Activated T-helper 9 cell treated with anti-CD3 and anti-CD28 coated beads, Interleukin-2, amount 50 U/mL, for 16 hours (primary cell): ENCODE measurements around the gene TBC1D3G.
"Not testable (repeated sequence)": the region's sequence is repeated elsewhere in the genome, so short reads cannot be mapped to it uniquely, and the experiment has no call there.

Experiments used
- DNase-seq: peaks from one replicate; pipeline ENCODE4 v3.0.0-alpha.2; 2020; ENCODE audit warnings: low read depth

TBC1D3G gene

DNA sequence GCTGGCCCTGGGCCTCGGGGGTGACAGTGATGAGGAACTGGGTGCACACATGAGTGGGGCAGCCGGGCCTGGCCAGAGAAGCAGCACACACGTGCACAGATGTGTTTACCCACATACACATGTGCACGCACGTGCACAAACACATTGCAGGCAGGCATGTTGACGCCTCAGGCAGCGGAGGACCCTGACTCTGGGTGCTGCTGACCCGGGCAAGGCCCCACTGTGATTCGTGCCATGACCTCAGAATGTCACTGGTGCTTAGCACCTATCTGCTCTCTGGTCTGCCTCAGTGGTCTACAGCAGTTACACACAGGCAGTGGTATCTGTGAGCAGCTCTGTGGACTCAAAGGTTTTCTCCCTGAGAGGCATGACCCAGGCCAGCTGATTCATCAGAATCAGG, at the start of gene TBC1D3G:
TBC1D3G (plus strand) TSS at position 301 of the 400 bp plus-strand sequence. CDS start 1,528 bp downstream, outside the sequence.
- not testable (repeated sequence) for DNase-seq

- DNase-seq: not testable (repeated sequence)
Observed at GRCh38 chr17:36283256-36283655, 40.4 kb upstream of the TBC1D3G start.

DNA sequence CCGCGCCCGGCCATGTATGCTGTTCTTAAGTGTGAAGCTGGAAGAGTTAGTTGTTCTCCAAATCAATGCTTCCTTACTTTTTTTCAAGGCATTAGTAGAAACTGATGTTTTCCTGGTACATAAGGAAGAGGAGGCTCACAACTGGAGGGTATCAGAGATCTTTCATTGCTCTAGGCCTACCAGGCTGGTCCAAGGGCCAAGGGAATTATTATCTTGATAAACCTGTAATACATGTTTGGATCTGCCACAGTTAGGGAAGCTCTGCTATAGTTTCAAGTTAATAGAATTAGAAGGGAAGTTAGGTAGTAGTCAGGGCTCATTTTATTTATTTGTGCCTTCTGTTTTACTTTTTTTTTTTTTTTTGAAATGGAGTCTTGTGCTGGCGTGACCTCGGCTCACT, 39.5 kb upstream of the TBC1D3G start:
- DNase-seq: not testable (repeated sequence)

DNA sequence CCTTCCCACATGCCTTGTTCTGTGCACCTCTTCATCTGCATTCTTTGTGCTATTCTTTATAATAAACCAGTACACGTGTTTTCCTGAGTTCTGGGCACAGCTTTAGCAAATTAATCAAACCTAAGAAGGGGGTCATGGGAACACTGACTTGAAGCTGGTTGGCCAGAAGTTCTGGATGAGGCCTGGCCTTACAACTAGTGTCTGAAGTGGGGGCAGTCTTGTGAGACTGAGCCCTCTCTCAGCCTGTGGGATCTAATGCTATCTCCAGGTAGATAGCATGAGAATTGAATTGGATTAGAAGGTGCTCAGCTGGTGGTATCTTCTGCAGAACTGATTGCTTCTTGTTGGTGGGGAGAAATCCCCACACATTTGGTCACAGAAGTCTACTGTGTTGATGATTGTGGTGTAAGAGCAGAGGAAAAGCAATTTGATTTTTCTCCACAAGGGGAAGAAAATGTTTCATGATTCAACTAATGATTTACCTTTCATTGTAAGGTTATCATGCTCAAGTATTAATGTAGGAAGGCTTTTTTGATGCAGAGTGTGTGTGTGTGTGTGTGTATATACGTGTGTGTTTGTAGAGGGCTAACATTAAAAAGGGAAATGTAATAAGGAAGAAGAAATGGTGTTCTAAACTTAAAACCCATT, 33.6 kb upstream of the TBC1D3G start:
- DNase-seq: not testable (repeated sequence)

DNA sequence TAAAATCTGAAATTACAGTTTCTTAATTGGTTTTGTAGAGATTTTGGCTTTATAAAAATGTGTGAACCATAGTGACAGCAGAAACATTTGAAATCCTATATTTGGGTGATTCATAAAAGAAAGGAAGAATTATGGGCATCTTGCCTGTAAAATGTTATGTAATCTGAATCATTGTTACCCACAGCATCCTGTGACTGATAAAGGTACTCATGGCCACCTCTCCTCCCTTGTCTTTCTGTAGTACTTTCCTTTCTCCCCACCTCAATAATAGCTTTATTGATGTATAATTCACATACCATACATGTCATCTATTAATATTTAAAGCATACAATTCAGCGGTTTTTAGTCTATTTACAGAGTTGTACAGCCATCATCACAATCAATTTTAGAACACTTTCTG, 28.5 kb upstream of the TBC1D3G start:
- DNase-seq: not testable (repeated sequence)

- not testable (repeated sequence) for DNase-seq
Observed at GRCh38 chr17:36315736-36316135, 7.9 kb upstream of the TBC1D3G start.

DNA sequence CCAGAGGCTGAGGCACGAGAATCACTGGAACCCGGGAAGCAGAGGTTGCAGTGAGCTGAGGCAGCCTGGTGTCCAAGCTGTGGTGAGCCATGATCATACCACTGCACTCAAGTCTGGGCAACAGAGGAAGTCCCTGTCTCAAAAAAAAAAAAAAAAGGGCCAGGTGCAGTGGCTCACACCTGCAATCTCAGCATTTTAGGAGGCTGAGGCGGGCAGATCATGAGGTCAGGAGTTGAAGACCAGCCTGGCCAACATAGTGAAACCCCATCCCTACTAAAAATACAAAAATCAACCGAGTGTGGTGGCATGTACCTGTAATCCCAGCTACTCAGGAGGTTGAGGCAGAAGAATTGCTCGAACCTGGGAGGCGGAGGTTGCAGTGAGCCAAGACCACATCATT, 38.8 kb downstream of the TBC1D3G start:
- not testable (repeated sequence) for DNase-seq

DNA sequence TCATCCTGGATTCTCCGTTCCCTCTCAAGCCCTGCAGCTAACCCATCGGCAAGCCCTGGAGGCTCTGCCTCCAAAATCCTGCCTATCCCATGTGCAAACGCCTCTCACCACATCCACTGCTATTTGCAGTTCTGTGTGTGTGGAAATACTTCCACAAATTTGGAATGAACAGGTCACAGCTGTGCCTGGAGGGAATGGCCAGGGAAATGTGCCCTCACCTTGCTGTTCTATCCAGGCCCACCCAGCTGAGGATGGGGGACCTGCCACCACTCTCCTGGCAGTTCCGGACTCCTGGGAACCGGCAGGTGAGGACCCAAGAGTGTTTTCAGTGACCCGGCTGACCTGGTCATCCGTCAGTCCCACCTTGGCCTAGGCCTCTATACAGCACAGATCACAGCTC, 52.3 kb downstream of the TBC1D3G start:
- not testable (repeated sequence) for DNase-seq
